GM06990 (cell line): ENCODE data around the gene ZNF765.
A peak's percentile ranks its signal among the peaks of the same experiment; 100 is the strongest.
"Not testable (repeated sequence)": the region's sequence is repeated elsewhere in the genome, so short reads cannot be mapped to it uniquely, and the experiment has no call there.

ENCODE experiments used
- DNase-seq: peaks from one replicate; pipeline ENCODE4 v3.0.0-alpha.2; 2011; ENCODE audit not compliant: insufficient read length; ENCODE audit errors: extremely low read depth
- H3K27me3 ChIP-seq: replicated peaks from 2 replicates; pipeline ENCODE4 v1.6.0; 2011; ENCODE audit warnings: low read length; ENCODE audit not compliant: control insufficient read depth, insufficient read depth
- H3K36me3 ChIP-seq: 2 replicates; pipeline ENCODE4 v1.5.1; 2011; ENCODE audit warnings: low read length; ENCODE audit not compliant: control insufficient read depth, insufficient read depth
- H3K4me3 ChIP-seq: replicated peaks from 2 replicates; pipeline ENCODE4 v1.5.1; 2011; ENCODE audit warnings: low read depth, mild to moderate bottlenecking, control low read depth, low read length
- CTCF ChIP-seq: IDR thresholded peaks from 2 replicates; pipeline ENCODE4 v1.5.1; 2011; ENCODE audit warnings: low read length, control low read depth, mild to moderate bottlenecking, inconsistent platforms; ENCODE audit not compliant: insufficient read depth, poor library complexity, severe bottlenecking

ZNF765 gene

GRCh38 chr19:53462861-53463260 lies 67.9 kb downstream of the ZNF765 start:
- H3K36me3 ChIP-seq = no peaks in the 10 kb centered on the region
- no peak for DNase-seq
- TF ChIP-seq CTCF = no peak
- H3K4me3 ChIP-seq = no peak overlapping the region
- H3K27me3 ChIP-seq = no peaks in the 10 kb centered on the region

- no peaks in the 10 kb centered on the region for H3K36me3 ChIP-seq
- DNase-seq = no peak
- no peaks in the 10 kb centered on the region for H3K27me3 ChIP-seq
- no peak overlapping the region for H3K4me3 ChIP-seq
- no peak for TF ChIP-seq CTCF
Observed at GRCh38 chr19:53463263-53463662, 68.3 kb downstream of the ZNF765 start.

GRCh38 chr19:53466726-53467484 lies 72.0 kb downstream of the ZNF765 start:
- Histone ChIP-seq H3K36me3 (no peaks in the 10 kb centered on the region), H3K4me3 (peak overlapping the region; percentile 81), H3K27me3 (no peaks in the 10 kb centered on the region)
- TF ChIP-seq CTCF = no peak
- DNase-seq = no peak

GRCh38 chr19:53467485-53468262 lies 72.7 kb downstream of the ZNF765 start, which contains the start of gene ZNF813:
ZNF813 (plus strand) TSS chr19:53467733; CDS start chr19:53483823, 16,090 bp downstream.
- H3K27me3 ChIP-seq = no peaks in the 10 kb centered on the region
- peak within 1 kb of the TSS; percentile 81 for H3K4me3 ChIP-seq
- DNase-seq = peak; percentile 92
- H3K36me3 ChIP-seq = no peaks in the 10 kb centered on the region
- no peak for TF ChIP-seq CTCF

GRCh38 chr19:53468628-53469027 lies 73.7 kb downstream of the ZNF765 start:
- not testable (repeated sequence) for H3K36me3 ChIP-seq, DNase-seq, H3K27me3 ChIP-seq
- peak overlapping the region; percentile 81 for H3K4me3 ChIP-seq

- no peak overlapping the region for H3K4me3 ChIP-seq
- DNase-seq = no peak
- no peaks in the 10 kb centered on the region for H3K27me3 ChIP-seq
- TF ChIP-seq CTCF = no peak
- peaks cover 4% of the 10 kb centered on the region for H3K36me3 ChIP-seq
Observed at GRCh38 chr19:53471916-53472315, 77.0 kb downstream of the ZNF765 start.

GRCh38 chr19:53474832-53475231 lies 79.9 kb downstream of the ZNF765 start:
- not testable (repeated sequence) for H3K4me3 ChIP-seq, H3K27me3 ChIP-seq, H3K36me3 ChIP-seq, DNase-seq

GRCh38 chr19:53475470-53475869 lies 80.5 kb downstream of the ZNF765 start:
- not testable (repeated sequence) for H3K4me3 ChIP-seq, H3K36me3 ChIP-seq, H3K27me3 ChIP-seq, DNase-seq
